Uterus (tissue), 4 donors: Measurements from ENCODE around the gene TMPRSS9. TPM values are rescaled to one million over a fixed set of nuclear protein-coding genes. Genes with fewer than 3 reads are reported as not detected.

ENCODE experiments used
- DNase-seq, 2 donors: peaks; one replicate each; pipeline ENCODE4 v3.0.0-alpha.2; 2019 to 2020
- H3K27ac ChIP-seq, 2 donors: fragments of 200-600 bp; sonication (generic); 1 replicate in 1 of 2; 2 replicates in 1 of 2; pipeline ENCODE4 v1.5.1; 2016 to 2018
- H3K27me3 ChIP-seq, 2 donors: fragments of 200-600 bp; sonication (generic); one replicate each; pipeline ENCODE4 v1.5.1; 2018 to 2019; ENCODE audit warnings: control low read depth in 1 of 2
- H3K36me3 ChIP-seq, 2 donors: fragments of 200-600 bp; sonication (generic); one replicate each; pipeline ENCODE4 v1.5.1; 2019; ENCODE audit warnings: control low read depth in 1 of 2
- H3K4me1 ChIP-seq, 2 donors: fragments of 200-600 bp; sonication (generic); one replicate each; pipeline ENCODE4 v1.5.1; 2018 to 2019; ENCODE audit warnings: control low read depth in 1 of 2
- H3K4me3 ChIP-seq, 2 donors: fragments of 200-600 bp; sonication (generic); 1 replicate in 1 of 2; 2 replicates in 1 of 2; pipeline ENCODE4 v1.5.1; 2018 to 2019; ENCODE audit warnings: mild to moderate bottlenecking in 1 of 2
- H3K9me3 ChIP-seq, 2 donors: fragments of 200-600 bp; sonication (generic); one replicate each; pipeline ENCODE4 v1.5.1; 2019; ENCODE audit warnings: control low read depth in 1 of 2
- POLR2A ChIP-seq, 2 donors: fragments of 450-650 bp; IDR thresholded peaks; one replicate each; pipeline ENCODE4 v1.6.1; 2016; ENCODE audit warnings: antibody characterized with exemption in 2 of 2, mild to moderate bottlenecking in 1 of 2, moderate library complexity in 1 of 2
- intact Hi-C: fragments of 100-400 bp; cut with DNase I; formaldehyde crosslinking; loops from one replicate; pipeline ENCODE4 v1.15.1; 2023; ENCODE audit warnings: low total_unique reads
- total RNA-seq, 4 donors: library from RNA; depleted of rRNA in 3 of 4; stranded (reverse); fragments of >200 nt in 3 of 4; gene quantifications; one replicate each; pipeline versions ENCODE4 v1.1.0 to v1.2.4, GENCODE V29; 2014 to 2023
- TF ChIP-seq, protein P1 (sequence below), 4 experiments: fragments of 200-600 bp in 2 of 4; fragments of 450-650 bp in 2 of 4; sonication (generic) in 2 of 4; IDR thresholded peaks; one replicate each; pipeline ENCODE4 v1.5.1; 2016 to 2019; ENCODE audit warnings: antibody characterized with exemption in 4 of 4, mild to moderate bottlenecking in 2 of 4, moderate library complexity in 1 of 4
- donor health status: DM: yes; HTN: yes; CAD: no.

TMPRSS9 gene
- total RNA-seq, 4 donors from 2014 or later: 0.69 TPM; not detected in 3

GRCh38 chr19:2411709-2412108 is 51.6 kb downstream of the TMPRSS9 start:
- no peaks in the 10 kb centered on the region for H3K9me3 ChIP-seq
- no peak overlapping the region for H3K4me3 ChIP-seq
- no peak for DNase-seq
- no peaks in the 10 kb centered on the region for H3K4me1 ChIP-seq
- TF ChIP-seq, protein P1, sequence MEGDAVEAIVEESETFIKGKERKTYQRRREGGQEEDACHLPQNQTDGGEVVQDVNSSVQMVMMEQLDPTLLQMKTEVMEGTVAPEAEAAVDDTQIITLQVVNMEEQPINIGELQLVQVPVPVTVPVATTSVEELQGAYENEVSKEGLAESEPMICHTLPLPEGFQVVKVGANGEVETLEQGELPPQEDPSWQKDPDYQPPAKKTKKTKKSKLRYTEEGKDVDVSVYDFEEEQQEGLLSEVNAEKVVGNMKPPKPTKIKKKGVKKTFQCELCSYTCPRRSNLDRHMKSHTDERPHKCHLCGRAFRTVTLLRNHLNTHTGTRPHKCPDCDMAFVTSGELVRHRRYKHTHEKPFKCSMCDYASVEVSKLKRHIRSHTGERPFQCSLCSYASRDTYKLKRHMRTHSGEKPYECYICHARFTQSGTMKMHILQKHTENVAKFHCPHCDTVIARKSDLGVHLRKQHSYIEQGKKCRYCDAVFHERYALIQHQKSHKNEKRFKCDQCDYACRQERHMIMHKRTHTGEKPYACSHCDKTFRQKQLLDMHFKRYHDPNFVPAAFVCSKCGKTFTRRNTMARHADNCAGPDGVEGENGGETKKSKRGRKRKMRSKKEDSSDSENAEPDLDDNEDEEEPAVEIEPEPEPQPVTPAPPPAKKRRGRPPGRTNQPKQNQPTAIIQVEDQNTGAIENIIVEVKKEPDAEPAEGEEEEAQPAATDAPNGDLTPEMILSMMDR (IDR thresholded peaks at IDR 0.05): no peak
- TF ChIP-seq POLR2A (IDR thresholded peaks at IDR 0.05): no peak
- H3K36me3 ChIP-seq: no peaks in the 10 kb centered on the region
- intact Hi-C loops: no loop called here
- no peak overlapping the region for H3K27ac ChIP-seq
- no peaks in the 10 kb centered on the region for H3K27me3 ChIP-seq

GRCh38 chr19:2412449-2412848 is 52.4 kb downstream of the TMPRSS9 start:
- intact Hi-C loops: no loop called here
- TF ChIP-seq, protein P1 (IDR thresholded peaks at IDR 0.05): no peak
- no peak for TF ChIP-seq POLR2A (IDR thresholded peaks at IDR 0.05)
- DNase-seq: no peak
- no peak overlapping the region for H3K27ac ChIP-seq
- H3K4me1 ChIP-seq: no peaks in the 10 kb centered on the region
- H3K9me3 ChIP-seq: no peaks in the 10 kb centered on the region
- H3K36me3 ChIP-seq: no peaks in the 10 kb centered on the region
- no peak overlapping the region for H3K4me3 ChIP-seq
- no peaks in the 10 kb centered on the region for H3K27me3 ChIP-seq

DNA sequence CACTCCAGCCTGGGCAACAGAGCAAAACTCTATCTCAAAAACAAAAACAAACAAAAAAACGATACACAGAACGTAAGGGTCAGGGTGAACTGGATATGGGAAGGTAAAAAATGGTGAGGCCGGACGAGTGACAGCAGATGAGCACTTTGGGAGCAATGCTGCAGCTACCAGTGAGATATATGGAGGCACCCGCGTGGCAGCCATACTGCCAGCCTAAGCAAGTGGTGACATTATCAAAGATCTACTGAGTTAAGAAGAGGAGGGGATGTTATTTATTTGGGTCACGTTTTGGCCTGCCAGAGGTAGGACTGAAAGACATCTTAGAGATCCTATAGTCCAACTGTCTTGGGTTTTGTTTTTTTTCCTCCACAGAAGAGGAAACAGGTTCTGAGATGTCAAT is 53.1 kb downstream of the TMPRSS9 start:
- Histone ChIP-seq H3K4me1 (no peaks in the 10 kb centered on the region), H3K9me3 (no peaks in the 10 kb centered on the region), H3K4me3 (no peak overlapping the region), H3K27me3 (no peaks in the 10 kb centered on the region), H3K27ac (no peak overlapping the region), H3K36me3 (no peaks in the 10 kb centered on the region)
- TF ChIP-seq, protein P1 (IDR thresholded peaks at IDR 0.05): no peak
- TF ChIP-seq POLR2A (IDR thresholded peaks at IDR 0.05): no peak
- DNase-seq: no peak
- intact Hi-C loops: no loop called here

GRCh38 chr19:2413629-2414028 is 53.6 kb downstream of the TMPRSS9 start:
- TF ChIP-seq POLR2A (IDR thresholded peaks at IDR 0.05): no peak
- intact Hi-C loops: no loop called here

GRCh38 chr19:2415281-2415972 is 55.4 kb downstream of the TMPRSS9 start:
- no peaks in the 10 kb centered on the region for H3K36me3 ChIP-seq
- H3K4me3 ChIP-seq: no peak overlapping the region
- no peak for DNase-seq
- no peak overlapping the region for H3K27ac ChIP-seq
- H3K9me3 ChIP-seq: no peaks in the 10 kb centered on the region
- H3K4me1 ChIP-seq: no peaks in the 10 kb centered on the region
- intact Hi-C loops: no loop called here
- H3K27me3 ChIP-seq: no peaks in the 10 kb centered on the region
- TF ChIP-seq POLR2A (IDR thresholded peaks at IDR 0.05): no peak
- TF ChIP-seq, protein P1 (IDR thresholded peaks at IDR 0.05): no peak

More at GRCh38 chr19:2413629-2414028, 53.6 kb downstream of the TMPRSS9 start:
- no peak overlapping the region for H3K4me3 ChIP-seq
- no peaks in the 10 kb centered on the region for H3K4me1 ChIP-seq
- H3K36me3 ChIP-seq: no peaks in the 10 kb centered on the region
- H3K27ac ChIP-seq: no peak overlapping the region
- no peak for DNase-seq
- no peaks in the 10 kb centered on the region for H3K27me3 ChIP-seq
- no peaks in the 10 kb centered on the region for H3K9me3 ChIP-seq

DNA sequence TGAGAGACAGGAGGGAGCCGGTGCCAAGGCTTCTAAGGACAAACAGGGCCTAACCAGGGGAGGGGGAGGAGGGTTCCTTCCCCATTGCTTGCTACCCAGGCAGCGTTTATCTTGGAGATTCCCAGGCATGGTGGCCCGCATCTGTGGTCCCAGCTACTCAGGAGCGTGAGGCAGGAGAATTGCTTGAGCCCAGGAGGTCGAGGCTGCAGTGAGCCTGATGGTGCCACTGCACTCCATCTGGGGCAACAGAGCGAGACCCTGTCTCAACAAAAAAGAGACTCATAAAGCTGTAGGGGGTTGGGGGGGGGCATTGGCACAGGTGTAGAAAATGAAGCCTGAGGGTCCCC is 55.9 kb downstream of the TMPRSS9 start:
- H3K27me3 ChIP-seq: no peaks in the 10 kb centered on the region
- no peak overlapping the region for H3K4me3 ChIP-seq
- no peak for TF ChIP-seq POLR2A (IDR thresholded peaks at IDR 0.05)
- TF ChIP-seq, protein P1 (IDR thresholded peaks at IDR 0.05): no peak
- H3K4me1 ChIP-seq: no peaks in the 10 kb centered on the region
- H3K9me3 ChIP-seq: no peaks in the 10 kb centered on the region
- intact Hi-C loops: no loop called here
- H3K27ac ChIP-seq: no peak overlapping the region
- H3K36me3 ChIP-seq: no peaks in the 10 kb centered on the region
- no peak for DNase-seq
